H1 (cell line): ENCODE measurements around the gene IMP3. TPM values are rescaled to one million over a fixed set of nuclear protein-coding genes. Genes with fewer than 3 reads are reported as not detected.

Experiments
- FOSL1 ChIP-seq: IDR thresholded peaks from 2 replicates; pipeline ENCODE4 v1.6.1; 2011; ENCODE audit warnings: mild to moderate bottlenecking, low read depth, low read length, moderate library complexity; ENCODE audit not compliant: insufficient read depth
- GABPA ChIP-seq: IDR thresholded peaks from 2 replicates; pipeline ENCODE4 v1.6.1; 2011; ENCODE audit warnings: mild to moderate bottlenecking, low read length, moderate library complexity, borderline replicate concordance; ENCODE audit not compliant: insufficient read depth
- JUND ChIP-seq: IDR thresholded peaks from 2 replicates; pipeline ENCODE4 v1.6.1; 2011; ENCODE audit warnings: mild to moderate bottlenecking, improper control_type of control experiment, low read length
- MAFK ChIP-seq: IDR thresholded peaks from 2 replicates; pipeline ENCODE4 v1.6.1; 2012; ENCODE audit warnings: low read depth, mild to moderate bottlenecking, improper control_type of control experiment, low read length
- POLR2A ChIP-seq, 2 experiments: IDR thresholded peaks; 1 replicate in 1 of 2; 2 replicates in 1 of 2; pipeline ENCODE4 v1.6.1; 2011; ENCODE audit warnings: low read depth in 2 of 2, low read length in 2 of 2, mild to moderate bottlenecking in 2 of 2; ENCODE audit errors: control extremely low read depth in 1 of 2
- RFX5 ChIP-seq: IDR thresholded peaks from 2 replicates; pipeline ENCODE4 v1.6.1; 2011; ENCODE audit warnings: low read depth, low read length, improper control_type of control experiment, borderline replicate concordance
- RNF2 ChIP-seq: fragments of 200-900, 300-1000 bp; sonication (generic); IDR thresholded peaks from 2 replicates; pipeline ENCODE4 v1.7.1; 2016; ENCODE audit warnings: borderline replicate concordance, low read depth, mild to moderate bottlenecking, antibody characterized with exemption, low read length; ENCODE audit not compliant: poor library complexity, severe bottlenecking; ENCODE audit errors: missing control alignments
- TBP ChIP-seq: IDR thresholded peaks from 2 replicates; pipeline ENCODE4 v1.6.1; 2011; ENCODE audit warnings: low read depth, low read length, improper control_type of control experiment
- polyA plus RNA-seq, 7 experiments: library from polyadenylated mRNA; depleted of rRNA in 3 of 7; stranded (reverse) in 5 of 7; unstranded in 2 of 7; fragments of >200 nt in 5 of 7; fragments of 200-250 nt in 2 of 7; gene quantifications; 1 replicate in 5 of 7; 2 replicates in 1 of 7; 4 replicates in 1 of 7; pipeline versions ENCODE4 v1.2.1 to v1.2.3, GENCODE V29; 2011 to 2013; ENCODE audit warnings: missing spikeins in 2 of 7, mixed read lengths in 2 of 7
- total RNA-seq: library from RNA; stranded (reverse); fragmentation: NEBNext Ultra II Directional; extraction: Animal tissue kit (Norgen Biotek cat#: 25700); gene quantifications from 2 replicates; pipeline ENCODE4 v1.2.1, GENCODE V29; 2021
- TF ChIP-seq, protein P1 (sequence below): fragments of 300-600 bp; sonication (generic); IDR thresholded peaks from 2 replicates; pipeline ENCODE4 v1.7.1; 2012; ENCODE audit warnings: low read length, moderate library complexity, mild to moderate bottlenecking, inconsistent platforms; ENCODE audit not compliant: insufficient replicate concordance

The IMP3 gene
- total and polyA plus RNA-seq, 2 of the 8 experiments (the other 6 are each of a cell fraction or from before 2014, with no cell fraction given), result 114 to 273 TPM

DNA sequence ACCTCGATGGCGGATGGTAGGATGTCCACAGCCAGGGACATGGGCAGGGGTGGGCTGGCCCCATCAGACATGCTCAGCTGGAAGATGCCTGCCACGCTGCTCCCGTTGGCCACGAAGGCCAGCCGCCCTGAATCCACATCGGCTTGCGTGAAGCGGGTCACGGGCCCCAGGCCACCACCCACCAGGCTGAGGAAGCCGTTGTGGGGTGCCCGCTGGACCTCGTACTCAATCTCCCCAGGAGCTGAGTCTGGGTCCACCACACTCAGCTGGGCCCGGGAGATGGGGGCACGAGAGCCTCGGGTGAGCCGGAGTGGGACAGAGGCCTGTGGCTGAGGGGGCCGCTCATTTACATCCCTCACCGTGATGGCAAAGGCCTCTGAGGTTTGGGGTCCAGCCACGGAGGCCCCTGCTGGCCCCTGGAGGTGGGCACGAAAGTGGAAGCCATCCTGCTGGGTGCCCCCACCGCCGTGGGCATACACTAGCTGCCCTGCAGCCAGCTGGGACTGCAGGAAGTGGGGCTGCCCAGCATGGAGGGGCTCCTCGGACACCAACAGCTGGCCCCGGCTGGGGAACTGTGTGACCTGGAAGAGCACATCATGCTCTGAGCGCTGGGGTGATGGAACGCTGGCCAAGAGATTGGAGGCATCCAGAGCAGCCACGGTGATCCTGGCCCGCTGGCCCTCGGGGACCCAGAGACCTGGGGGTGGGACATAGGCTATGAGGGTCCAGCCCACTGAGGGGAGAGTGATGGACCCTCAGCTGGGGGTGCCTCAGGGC lies 36.9 kb upstream of the IMP3 start (continued):
- TF ChIP-seq RNF2 (no peak), POLR2A (IDR thresholded peaks at IDR 0.05; ENCODE audit: control extremely low read depth in 1 of 2, low read depth in 2 of 2, low read length in 2 of 2) (no peak), MAFK (no peak), JUND (no peak), FOSL1 (no peak), TBP (no peak), RFX5 (no peak), GABPA (no peak)
- TF ChIP-seq, protein P1, sequence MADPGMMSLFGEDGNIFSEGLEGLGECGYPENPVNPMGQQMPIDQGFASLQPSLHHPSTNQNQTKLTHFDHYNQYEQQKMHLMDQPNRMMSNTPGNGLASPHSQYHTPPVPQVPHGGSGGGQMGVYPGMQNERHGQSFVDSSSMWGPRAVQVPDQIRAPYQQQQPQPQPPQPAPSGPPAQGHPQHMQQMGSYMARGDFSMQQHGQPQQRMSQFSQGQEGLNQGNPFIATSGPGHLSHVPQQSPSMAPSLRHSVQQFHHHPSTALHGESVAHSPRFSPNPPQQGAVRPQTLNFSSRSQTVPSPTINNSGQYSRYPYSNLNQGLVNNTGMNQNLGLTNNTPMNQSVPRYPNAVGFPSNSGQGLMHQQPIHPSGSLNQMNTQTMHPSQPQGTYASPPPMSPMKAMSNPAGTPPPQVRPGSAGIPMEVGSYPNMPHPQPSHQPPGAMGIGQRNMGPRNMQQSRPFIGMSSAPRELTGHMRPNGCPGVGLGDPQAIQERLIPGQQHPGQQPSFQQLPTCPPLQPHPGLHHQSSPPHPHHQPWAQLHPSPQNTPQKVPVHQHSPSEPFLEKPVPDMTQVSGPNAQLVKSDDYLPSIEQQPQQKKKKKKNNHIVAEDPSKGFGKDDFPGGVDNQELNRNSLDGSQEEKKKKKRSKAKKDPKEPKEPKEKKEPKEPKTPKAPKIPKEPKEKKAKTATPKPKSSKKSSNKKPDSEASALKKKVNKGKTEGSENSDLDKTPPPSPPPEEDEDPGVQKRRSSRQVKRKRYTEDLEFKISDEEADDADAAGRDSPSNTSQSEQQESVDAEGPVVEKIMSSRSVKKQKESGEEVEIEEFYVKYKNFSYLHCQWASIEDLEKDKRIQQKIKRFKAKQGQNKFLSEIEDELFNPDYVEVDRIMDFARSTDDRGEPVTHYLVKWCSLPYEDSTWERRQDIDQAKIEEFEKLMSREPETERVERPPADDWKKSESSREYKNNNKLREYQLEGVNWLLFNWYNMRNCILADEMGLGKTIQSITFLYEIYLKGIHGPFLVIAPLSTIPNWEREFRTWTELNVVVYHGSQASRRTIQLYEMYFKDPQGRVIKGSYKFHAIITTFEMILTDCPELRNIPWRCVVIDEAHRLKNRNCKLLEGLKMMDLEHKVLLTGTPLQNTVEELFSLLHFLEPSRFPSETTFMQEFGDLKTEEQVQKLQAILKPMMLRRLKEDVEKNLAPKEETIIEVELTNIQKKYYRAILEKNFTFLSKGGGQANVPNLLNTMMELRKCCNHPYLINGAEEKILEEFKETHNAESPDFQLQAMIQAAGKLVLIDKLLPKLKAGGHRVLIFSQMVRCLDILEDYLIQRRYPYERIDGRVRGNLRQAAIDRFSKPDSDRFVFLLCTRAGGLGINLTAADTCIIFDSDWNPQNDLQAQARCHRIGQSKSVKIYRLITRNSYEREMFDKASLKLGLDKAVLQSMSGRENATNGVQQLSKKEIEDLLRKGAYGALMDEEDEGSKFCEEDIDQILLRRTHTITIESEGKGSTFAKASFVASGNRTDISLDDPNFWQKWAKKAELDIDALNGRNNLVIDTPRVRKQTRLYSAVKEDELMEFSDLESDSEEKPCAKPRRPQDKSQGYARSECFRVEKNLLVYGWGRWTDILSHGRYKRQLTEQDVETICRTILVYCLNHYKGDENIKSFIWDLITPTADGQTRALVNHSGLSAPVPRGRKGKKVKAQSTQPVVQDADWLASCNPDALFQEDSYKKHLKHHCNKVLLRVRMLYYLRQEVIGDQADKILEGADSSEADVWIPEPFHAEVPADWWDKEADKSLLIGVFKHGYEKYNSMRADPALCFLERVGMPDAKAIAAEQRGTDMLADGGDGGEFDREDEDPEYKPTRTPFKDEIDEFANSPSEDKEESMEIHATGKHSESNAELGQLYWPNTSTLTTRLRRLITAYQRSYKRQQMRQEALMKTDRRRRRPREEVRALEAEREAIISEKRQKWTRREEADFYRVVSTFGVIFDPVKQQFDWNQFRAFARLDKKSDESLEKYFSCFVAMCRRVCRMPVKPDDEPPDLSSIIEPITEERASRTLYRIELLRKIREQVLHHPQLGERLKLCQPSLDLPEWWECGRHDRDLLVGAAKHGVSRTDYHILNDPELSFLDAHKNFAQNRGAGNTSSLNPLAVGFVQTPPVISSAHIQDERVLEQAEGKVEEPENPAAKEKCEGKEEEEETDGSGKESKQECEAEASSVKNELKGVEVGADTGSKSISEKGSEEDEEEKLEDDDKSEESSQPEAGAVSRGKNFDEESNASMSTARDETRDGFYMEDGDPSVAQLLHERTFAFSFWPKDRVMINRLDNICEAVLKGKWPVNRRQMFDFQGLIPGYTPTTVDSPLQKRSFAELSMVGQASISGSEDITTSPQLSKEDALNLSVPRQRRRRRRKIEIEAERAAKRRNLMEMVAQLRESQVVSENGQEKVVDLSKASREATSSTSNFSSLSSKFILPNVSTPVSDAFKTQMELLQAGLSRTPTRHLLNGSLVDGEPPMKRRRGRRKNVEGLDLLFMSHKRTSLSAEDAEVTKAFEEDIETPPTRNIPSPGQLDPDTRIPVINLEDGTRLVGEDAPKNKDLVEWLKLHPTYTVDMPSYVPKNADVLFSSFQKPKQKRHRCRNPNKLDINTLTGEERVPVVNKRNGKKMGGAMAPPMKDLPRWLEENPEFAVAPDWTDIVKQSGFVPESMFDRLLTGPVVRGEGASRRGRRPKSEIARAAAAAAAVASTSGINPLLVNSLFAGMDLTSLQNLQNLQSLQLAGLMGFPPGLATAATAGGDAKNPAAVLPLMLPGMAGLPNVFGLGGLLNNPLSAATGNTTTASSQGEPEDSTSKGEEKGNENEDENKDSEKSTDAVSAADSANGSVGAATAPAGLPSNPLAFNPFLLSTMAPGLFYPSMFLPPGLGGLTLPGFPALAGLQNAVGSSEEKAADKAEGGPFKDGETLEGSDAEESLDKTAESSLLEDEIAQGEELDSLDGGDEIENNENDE, result no peak
